Transverse colon (tissue), 4 donors: Measurements from ENCODE around the gene MSANTD3. TPM values are rescaled to one million over a fixed set of nuclear protein-coding genes. Genes with fewer than 3 reads are reported as not detected.

ENCODE experiments used
- DNase-seq: peaks from one replicate; pipeline ENCODE4 v3.0.0-alpha.2; 2019
- H3K27ac ChIP-seq, 4 donors: fragments of 200-600 bp; sonication (generic); 2 replicates each; pipeline ENCODE4 v1.5.1; 2016 to 2018; ENCODE audit warnings: inconsistent platforms in 4 of 4
- H3K27me3 ChIP-seq: fragments of 200-600 bp; sonication (generic); 2 replicates; pipeline ENCODE4 v1.5.1; 2017; ENCODE audit warnings: inconsistent platforms
- H3K36me3 ChIP-seq, 4 donors: fragments of 200-600 bp; sonication (generic); 2 replicates each; pipeline ENCODE4 v1.5.1; 2017 to 2019; ENCODE audit warnings: inconsistent platforms in 4 of 4
- H3K4me1 ChIP-seq, 4 donors: fragments of 200-600 bp; sonication (generic); 2 replicates each; pipeline ENCODE4 v1.5.1; 2017 to 2020; ENCODE audit warnings: inconsistent platforms in 4 of 4
- H3K4me3 ChIP-seq, 4 donors: fragments of 200-600 bp; sonication (generic); 1 replicate in 1 of 4; 2 replicates in 3 of 4; pipeline versions ENCODE4 v1.5.1 to v1.6.1; 2017 to 2019; ENCODE audit warnings: inconsistent platforms in 4 of 4
- H3K9me3 ChIP-seq, 2 donors: fragments of 200-600 bp; sonication (generic); 2 replicates each; pipeline ENCODE4 v1.5.1; 2017 to 2019; ENCODE audit warnings: inconsistent platforms in 2 of 2
- EP300 ChIP-seq: sonication (generic); formaldehyde crosslinking; IDR thresholded peaks from one replicate; pipeline ENCODE4 v1.6.1; 2017; ENCODE audit warnings: antibody characterized with exemption, low read depth
- POLR2A ChIP-seq: fragments of 450-650 bp; IDR thresholded peaks from one replicate; pipeline ENCODE4 v1.6.1; 2016; ENCODE audit warnings: antibody characterized with exemption, mild to moderate bottlenecking, moderate library complexity
- POLR2AphosphoS5 ChIP-seq, 3 donors: sonication (generic); formaldehyde crosslinking; IDR thresholded peaks; one replicate each; pipeline ENCODE4 v1.6.1; 2016; ENCODE audit warnings: antibody characterized with exemption in 3 of 3
- WGBS, 2 donors: methylation state at CpG; one replicate each; pipeline ENCODE4 v1.1.5; 2018; ENCODE audit warnings: low coverage in 1 of 2; 5-methylcytosine and 5-hydroxymethylcytosine counted together
- in situ Hi-C, 4 donors: fragments of 200-750 bp; cut with MboI; loops; one replicate each; pipeline versions ENCODE4 v1.15.0 to v1.15.1; 2017; ENCODE audit warnings: low sequenced_read_pairs in 3 of 4, low pct_ligation_motif_present in 1 of 4, low pct_unique_long_range_greater_than_20kb in 1 of 4
- intact Hi-C: fragments of 100-400 bp; cut with DNase I; formaldehyde crosslinking; loops from one replicate; pipeline ENCODE4 v1.15.1; 2023; ENCODE audit warnings: low total_unique reads
- total RNA-seq, 4 donors: library from RNA; depleted of rRNA; stranded (reverse); fragments of >200 nt; gene quantifications; one replicate each; pipeline ENCODE4 v1.1.0, GENCODE V29; 2016
- TF ChIP-seq, protein P1 (sequence below), 5 experiments: fragments of 200-600 bp in 3 of 5; fragments of 450-650 bp in 2 of 5; sonication (generic) in 3 of 5; IDR thresholded peaks; 1 replicate in 2 of 5; 2 replicates in 3 of 5; pipeline ENCODE4 v1.5.1; 2016 to 2017; ENCODE audit warnings: antibody characterized with exemption in 5 of 5, inconsistent platforms in 3 of 5, mild to moderate bottlenecking in 2 of 5, moderate library complexity in 1 of 5

The MSANTD3 gene
- total RNA-seq, 4 donors from 2014 or later, result 7.1 to 26.3 (median 10.5) TPM

DNA sequence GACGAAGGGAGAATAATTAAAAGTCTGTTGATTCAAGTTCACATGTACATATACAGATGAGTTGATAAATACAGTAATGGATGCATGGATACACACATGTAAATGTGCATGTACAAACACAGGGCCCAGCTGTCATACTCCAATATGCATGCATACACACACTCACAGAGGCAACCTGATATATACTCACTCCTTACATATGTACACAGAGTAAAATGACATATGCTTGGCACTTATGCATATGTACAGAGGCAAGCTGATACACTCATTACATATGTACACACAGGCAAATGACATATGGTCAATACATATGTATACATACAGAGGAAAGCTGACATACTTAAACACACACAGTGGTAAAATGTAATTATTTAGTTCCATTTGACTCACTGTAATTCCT is 38.8 kb downstream of the MSANTD3 start:
- 97 to 100% methylated on average over 1 of the region's 1 CpG for WGBS, 2 donors
- in situ Hi-C loops (no loop called here), intact Hi-C loops (no loop called here)
- DNase-seq, result no peak
- Histone ChIP-seq H3K27me3 (no peaks in the 10 kb centered on the region), H3K4me3 (no peak overlapping the region), H3K36me3 (no peaks in the 10 kb centered on the region), H3K27ac (no peak overlapping the region), H3K4me1 (no peaks in the 10 kb centered on the region), H3K9me3 (no peaks in the 10 kb centered on the region)
- no peak for TF ChIP-seq EP300
- TF ChIP-seq POLR2AphosphoS5 (IDR thresholded peaks at IDR 0.05), result no peak
- TF ChIP-seq, protein P1, sequence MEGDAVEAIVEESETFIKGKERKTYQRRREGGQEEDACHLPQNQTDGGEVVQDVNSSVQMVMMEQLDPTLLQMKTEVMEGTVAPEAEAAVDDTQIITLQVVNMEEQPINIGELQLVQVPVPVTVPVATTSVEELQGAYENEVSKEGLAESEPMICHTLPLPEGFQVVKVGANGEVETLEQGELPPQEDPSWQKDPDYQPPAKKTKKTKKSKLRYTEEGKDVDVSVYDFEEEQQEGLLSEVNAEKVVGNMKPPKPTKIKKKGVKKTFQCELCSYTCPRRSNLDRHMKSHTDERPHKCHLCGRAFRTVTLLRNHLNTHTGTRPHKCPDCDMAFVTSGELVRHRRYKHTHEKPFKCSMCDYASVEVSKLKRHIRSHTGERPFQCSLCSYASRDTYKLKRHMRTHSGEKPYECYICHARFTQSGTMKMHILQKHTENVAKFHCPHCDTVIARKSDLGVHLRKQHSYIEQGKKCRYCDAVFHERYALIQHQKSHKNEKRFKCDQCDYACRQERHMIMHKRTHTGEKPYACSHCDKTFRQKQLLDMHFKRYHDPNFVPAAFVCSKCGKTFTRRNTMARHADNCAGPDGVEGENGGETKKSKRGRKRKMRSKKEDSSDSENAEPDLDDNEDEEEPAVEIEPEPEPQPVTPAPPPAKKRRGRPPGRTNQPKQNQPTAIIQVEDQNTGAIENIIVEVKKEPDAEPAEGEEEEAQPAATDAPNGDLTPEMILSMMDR (IDR thresholded peaks at IDR 0.05), result no peak
- no peak for TF ChIP-seq POLR2A

DNA sequence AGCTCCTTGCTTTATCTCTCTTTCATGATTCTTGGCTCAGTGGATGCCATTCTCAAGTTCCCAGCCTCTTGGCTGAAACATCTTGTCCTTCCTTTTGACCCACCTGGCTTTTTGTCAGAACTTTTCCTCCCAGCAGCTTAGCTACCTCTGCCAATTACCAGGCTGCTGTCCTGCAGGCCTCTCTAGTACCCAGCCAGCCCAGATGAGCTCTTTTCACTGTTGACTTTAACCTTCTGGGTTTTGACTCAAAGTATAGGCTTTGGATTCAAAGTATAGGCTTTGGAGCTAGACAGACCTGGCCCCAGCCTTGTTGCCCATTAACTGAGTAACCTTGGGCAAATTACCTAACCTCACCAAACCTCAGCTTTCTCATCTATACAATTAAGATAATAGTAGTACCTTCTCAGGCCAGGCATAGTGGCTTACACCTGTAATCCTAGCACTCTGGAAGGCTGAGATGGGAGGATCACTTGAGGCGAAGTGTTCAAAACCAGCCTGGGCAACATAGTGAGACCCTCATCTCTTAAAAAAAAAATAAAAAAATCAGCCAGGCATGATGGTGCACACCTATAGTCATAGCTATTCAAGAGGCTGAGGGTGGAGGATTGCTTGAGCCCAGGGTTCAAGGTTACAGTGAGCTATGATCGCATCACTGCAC is 39.4 kb downstream of the MSANTD3 start:
- H3K4me3 ChIP-seq, result no peak overlapping the region
- in situ Hi-C loops, result no loop called here
- no peaks in the 10 kb centered on the region for H3K27me3 ChIP-seq
- intact Hi-C loops, result no loop called here
- 98 to 100% methylated on average over 1 to 2 of the region's 2 CpGs for WGBS, 2 donors
- TF ChIP-seq, protein P1 (IDR thresholded peaks at IDR 0.05), result no peak
- TF ChIP-seq EP300, result no peak
- DNase-seq, result no peak
- no peaks in the 10 kb centered on the region for H3K4me1 ChIP-seq
- H3K27ac ChIP-seq, result no peak overlapping the region
- H3K9me3 ChIP-seq, result no peaks in the 10 kb centered on the region
- H3K36me3 ChIP-seq, result no peaks in the 10 kb centered on the region

DNA sequence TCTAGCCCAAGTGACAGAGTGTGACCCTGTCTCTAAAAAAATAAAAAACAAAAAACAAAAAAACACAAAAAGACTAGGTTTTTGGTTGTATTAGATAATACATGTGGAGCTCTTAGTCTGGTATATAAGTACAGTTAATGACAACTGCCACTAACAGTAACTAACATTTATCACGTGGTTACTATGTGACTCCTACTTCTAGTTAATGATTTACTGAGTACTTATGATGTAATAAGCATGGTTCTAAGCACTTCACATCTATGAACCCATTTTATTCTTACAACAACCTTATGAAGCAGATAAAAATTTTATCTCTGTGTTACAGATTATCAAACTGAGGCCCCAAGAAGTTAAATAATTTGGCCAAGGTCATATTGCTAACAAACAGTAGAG is 39.9 kb downstream of the MSANTD3 start:
- in situ Hi-C loops, result no loop called here
- H3K9me3 ChIP-seq, result no peaks in the 10 kb centered on the region
- no peak for DNase-seq

DNA sequence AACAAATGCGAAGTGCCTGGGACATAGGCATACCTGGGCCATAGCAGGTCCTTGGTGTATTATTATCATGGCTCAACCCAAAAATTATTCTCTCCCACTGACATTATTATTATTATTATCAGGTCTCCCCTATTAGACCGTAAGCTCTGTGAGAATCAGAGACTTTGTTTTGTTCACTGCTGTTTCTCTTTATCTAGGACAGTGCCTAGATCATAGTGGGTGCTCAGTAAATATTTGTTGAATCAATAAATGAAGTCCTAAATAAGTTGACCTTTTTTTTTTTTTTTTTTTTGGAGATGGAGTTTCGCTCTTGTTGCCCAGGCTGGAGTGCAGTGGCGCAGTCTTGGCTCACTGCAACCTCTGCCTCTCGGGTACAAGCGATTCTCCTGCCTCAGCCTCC is 41.1 kb downstream of the MSANTD3 start:
- no peaks in the 10 kb centered on the region for H3K36me3 ChIP-seq
- H3K27ac ChIP-seq, result no peak overlapping the region
- in situ Hi-C loops (no loop called here), intact Hi-C loops (no loop called here)
- WGBS, 2 donors, result 89 to 97% methylated on average over 4 to 6 of the region's 6 CpGs
- peaks cover 0 to 4% (median 1%) of the 10 kb centered on the region in 4 donors for H3K4me1 ChIP-seq
- H3K4me3 ChIP-seq, result no peak overlapping the region
- H3K27me3 ChIP-seq, result peaks cover 10% of the 10 kb centered on the region
- no peaks in the 10 kb centered on the region for H3K9me3 ChIP-seq
- DNase-seq, result no peak
- TF ChIP-seq, protein P1 (IDR thresholded peaks at IDR 0.05), result no peak
- TF ChIP-seq EP300 (no peak), POLR2AphosphoS5 (IDR thresholded peaks at IDR 0.05) (no peak), POLR2A (no peak)

More for the DNA sequence above, 39.9 kb downstream of the MSANTD3 start:
- Histone ChIP-seq H3K27me3 (no peaks in the 10 kb centered on the region), H3K4me1 (no peaks in the 10 kb centered on the region), H3K4me3 (no peak overlapping the region), H3K27ac (no peak overlapping the region), H3K36me3 (no peaks in the 10 kb centered on the region)
- 53 to 67% methylated on average over 1 of the region's 1 CpG for WGBS, 2 donors
- intact Hi-C loops, result no loop called here
- TF ChIP-seq EP300, result no peak
- no peak for TF ChIP-seq POLR2AphosphoS5 (IDR thresholded peaks at IDR 0.05)
- TF ChIP-seq, protein P1 (IDR thresholded peaks at IDR 0.05), result no peak
- no peak for TF ChIP-seq POLR2A
